HCT116 (cell line): ENCODE measurements around the gene DNAH10. TPM values are rescaled to one million over a fixed set of nuclear protein-coding genes. Genes with fewer than 3 reads are reported as not detected.

ENCODE experiments used
- ATAC-seq: fragments of 200-7000 bp; cut with Tn5 transposase; 2 replicates; pipeline ENCODE4 v1.9.1; 2020; ENCODE audit warnings: mild to moderate bottlenecking, moderate library complexity
- BruUV-seq: library from RNA; stranded (reverse); fragments of 400-500 nt; replicated peaks from 2 replicates; lab custom pipeline; 2021; lab: Mats Ljungman, UMichigan
- CTCF ChIA-PET: fragments of 300-600 bp; sonication (Branson Sonifier 250); formaldehyde crosslinking; loops from one replicate; lab custom pipeline; 2021; ENCODE audit warnings: antibody characterized with exemption; lab: Charles Lee
- POLR2A ChIA-PET: fragments of 300-600, 350-600 bp; sonication (Branson Sonifier 250); formaldehyde crosslinking; loops from one replicate; lab custom pipeline; 2021; ENCODE audit warnings: antibody characterized with exemption; lab: Charles Lee
- RAD21 ChIA-PET, 2 experiments: fragments of 300-600 bp; sonication (Branson Sonifier 250); formaldehyde crosslinking; loops; one replicate each; lab custom pipeline; 2023; ENCODE audit warnings: low total read pairs in 2 of 2; ENCODE audit not compliant: uncharacterized antibody in 2 of 2, unreplicated experiment in 2 of 2, low non-redundant PET in 1 of 2; lab: Charles Lee
- DNase-seq: peaks from one replicate; pipeline ENCODE4 v3.0.0-alpha.2; 2010; ENCODE audit warnings: low read depth, low spot score
- H2AFZ ChIP-seq: fragments of 200-600 bp; shearing (Covaris generic), sonication (generic); 2 replicates; pipeline ENCODE4 v1.6.1; 2017; ENCODE audit warnings: low read depth, mixed run types, mixed read lengths, antibody characterized with exemption, low read length; ENCODE audit not compliant: poor library complexity, severe bottlenecking
- H3K27ac ChIP-seq: 2 replicates; pipeline ENCODE4 v1.5.1; 2012; ENCODE audit warnings: low read depth, low read length
- H3K27me3 ChIP-seq: fragments of 200-600 bp; sonication (generic); 2 replicates; pipeline ENCODE4 v1.6.1; 2016; ENCODE audit warnings: mixed run types, low read length, mixed read lengths; ENCODE audit not compliant: insufficient read depth
- H3K36me3 ChIP-seq, 2 experiments: fragments of 200-500 bp in 1 of 2; fragments of 200-600 bp in 1 of 2; sonication (Bioruptor generic) in 1 of 2; sonication (generic) in 1 of 2; 2 replicates each; pipeline versions ENCODE4 v1.5.1 to v1.6.1; 2014 to 2016; ENCODE audit warnings: low read length in 2 of 2, inconsistent platforms in 1 of 2, mixed read lengths in 1 of 2, mixed run types in 1 of 2; ENCODE audit not compliant: insufficient read depth in 2 of 2, control insufficient read depth in 1 of 2
- H3K4me1 ChIP-seq, 2 experiments: fragments of 200-600 bp in 1 of 2; sonication (generic) in 1 of 2; 2 replicates each; pipeline versions ENCODE4 v1.5.1 to v1.6.1; 2012 to 2017; ENCODE audit warnings: low read length in 2 of 2, inconsistent platforms in 1 of 2, mild to moderate bottlenecking in 1 of 2, mixed read lengths in 1 of 2, mixed run types in 1 of 2, moderate library complexity in 1 of 2; ENCODE audit not compliant: insufficient read depth in 2 of 2, control insufficient read depth in 1 of 2
- H3K4me2 ChIP-seq: fragments of 200-600 bp; sonication (generic); 2 replicates; pipeline ENCODE4 v1.6.1; 2017; ENCODE audit warnings: mixed run types, low read length, mixed read lengths
- H3K4me3 ChIP-seq, 2 experiments: fragments of 200-600 bp in 1 of 2; sonication (generic) in 1 of 2; replicated peaks in 1 of 2; 2 replicates each; pipeline ENCODE4 v1.5.1; 2011 to 2016; ENCODE audit warnings: low read length in 2 of 2, control low read depth in 1 of 2, low read depth in 1 of 2, mild to moderate bottlenecking in 1 of 2, mixed read lengths in 1 of 2, mixed run types in 1 of 2
- H3K79me2 ChIP-seq: fragments of 200-600 bp; sonication (generic); 2 replicates; pipeline ENCODE4 v1.6.1; 2017; ENCODE audit warnings: mild to moderate bottlenecking, mixed run types, low read length, moderate library complexity, mixed read lengths; ENCODE audit not compliant: insufficient read depth
- H3K9ac ChIP-seq: fragments of 200-600 bp; sonication (generic); 2 replicates; pipeline ENCODE4 v1.6.1; 2016; ENCODE audit warnings: low read length, mixed read lengths
- H3K9me2 ChIP-seq: fragments of 200-600 bp; sonication (generic), shearing (Covaris generic); 2 replicates; pipeline ENCODE4 v1.6.1; 2017; ENCODE audit warnings: mixed run types, mild to moderate bottlenecking, moderate library complexity; ENCODE audit not compliant: insufficient read depth
- H3K9me3 ChIP-seq, 2 experiments: fragments of 200-500 bp in 1 of 2; fragments of 200-600 bp in 1 of 2; sonication (Bioruptor generic) in 1 of 2; sonication (generic) in 1 of 2; 2 replicates each; pipeline ENCODE4 v1.6.1; 2014 to 2017; ENCODE audit warnings: low read length in 2 of 2, mixed read lengths in 2 of 2, inconsistent platforms in 1 of 2, low read depth in 1 of 2, mild to moderate bottlenecking in 1 of 2, mixed run types in 1 of 2, moderate library complexity in 1 of 2; ENCODE audit not compliant: control insufficient read depth in 1 of 2, insufficient read depth in 1 of 2
- H4K20me1 ChIP-seq: fragments of 200-600 bp; sonication (generic), shearing (Covaris generic); 2 replicates; pipeline ENCODE4 v1.6.1; 2017; ENCODE audit warnings: mixed run types, mild to moderate bottlenecking, moderate library complexity; ENCODE audit not compliant: insufficient read depth
- CBX3 ChIP-seq: IDR thresholded peaks from 2 replicates; pipeline ENCODE4 v1.6.1; 2012; ENCODE audit warnings: low read depth
- CEBPB ChIP-seq: IDR thresholded peaks from 2 replicates; pipeline ENCODE4 v1.6.1; 2012; ENCODE audit warnings: low read depth
- ELF1 ChIP-seq: IDR thresholded peaks from 2 replicates; pipeline ENCODE4 v1.6.1; 2012; ENCODE audit warnings: low read depth, borderline replicate concordance
- EZH2 ChIP-seq: fragments of 200-600 bp; sonication (generic); IDR thresholded peaks from 2 replicates; pipeline ENCODE4 v1.6.1; 2017; ENCODE audit warnings: antibody characterized with exemption, mixed run types
- MAX ChIP-seq: IDR thresholded peaks from 2 replicates; pipeline ENCODE4 v1.6.1; 2012
- POLR2A ChIP-seq: IDR thresholded peaks from 2 replicates; pipeline ENCODE4 v1.7.0; 2011; ENCODE audit warnings: borderline replicate concordance; ENCODE audit not compliant: insufficient read depth, insufficient read length; ENCODE audit errors: extremely low read depth
- RAD21 ChIP-seq: IDR thresholded peaks from 2 replicates; pipeline ENCODE4 v1.6.1; 2012; ENCODE audit warnings: low read depth, mild to moderate bottlenecking
- REST ChIP-seq: IDR thresholded peaks from 2 replicates; pipeline ENCODE4 v1.6.1; 2012; ENCODE audit warnings: low read depth
- SIN3A ChIP-seq: IDR thresholded peaks from 2 replicates; pipeline ENCODE4 v1.6.1; 2012; ENCODE audit warnings: low read depth
- TCF7L2 ChIP-seq: IDR thresholded peaks from 2 replicates; pipeline ENCODE4 v1.7.0; 2011; ENCODE audit warnings: borderline replicate concordance, inconsistent platforms; ENCODE audit not compliant: insufficient read depth, insufficient read length; ENCODE audit errors: extremely low read depth
- ZFX ChIP-seq: fragments of 450-650 bp; IDR thresholded peaks from 2 replicates; pipeline ENCODE4 v1.6.1; 2017
- intact Hi-C: fragments of 100-400 bp; cut with micrococcal nuclease; formaldehyde crosslinking; loops from 2 replicates; pipeline ENCODE4 v1.10.0; 2022
- total RNA-seq: library from RNA; stranded (reverse); gene quantifications from one replicate; pipeline ENCODE4 v1.2.1, GENCODE V29; 2021; ENCODE audit not compliant: unreplicated experiment
- TF ChIP-seq, protein P1 (sequence below), 3 experiments: fragments of 200-600 bp in 1 of 3; sonication (generic) in 1 of 3; IDR thresholded peaks in 2 of 3; conservative IDR thresholded peaks in 1 of 3; 2 replicates each; pipeline ENCODE4 v1.5.1; 2012 to 2017; ENCODE audit warnings: low read depth in 2 of 3, low read length in 2 of 3, antibody characterized with exemption in 1 of 3, borderline replicate concordance in 1 of 3, control low read depth in 1 of 3, mild to moderate bottlenecking in 1 of 3, mixed read lengths in 1 of 3, mixed run types in 1 of 3, moderate library complexity in 1 of 3; ENCODE audit not compliant: insufficient read depth in 1 of 3
- TF ChIP-seq, protein P2 (sequence below): IDR thresholded peaks from 2 replicates; pipeline ENCODE4 v1.6.1; 2012
- TF ChIP-seq, protein P3 (sequence below): IDR thresholded peaks from 2 replicates; pipeline ENCODE4 v1.6.1; 2011; ENCODE audit warnings: mild to moderate bottlenecking, low read length, moderate library complexity; ENCODE audit not compliant: insufficient replicate concordance; ENCODE audit errors: extremely low read depth

The DNAH10 gene
- total RNA-seq, 1 experiment from 2014 or later = 1.3 TPM

DNA sequence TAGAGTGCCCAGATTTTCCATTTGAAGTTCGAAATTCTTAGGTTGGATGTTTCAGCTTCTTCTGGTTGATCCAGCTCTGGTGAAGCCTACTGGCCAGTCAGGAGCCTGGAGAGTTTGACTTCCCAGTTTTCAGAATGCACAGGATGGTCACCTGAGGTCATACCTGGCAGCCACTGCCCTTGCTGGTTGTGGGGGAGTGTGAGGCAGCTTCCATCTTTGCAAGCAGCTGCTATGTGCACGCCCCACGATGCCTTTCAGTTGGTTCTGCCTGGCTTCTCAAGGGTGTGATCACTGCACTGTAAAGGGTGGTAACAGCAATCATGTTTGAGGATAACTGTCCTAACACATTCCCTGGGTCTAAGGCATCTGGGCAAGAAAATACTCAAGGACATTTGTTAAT, 195.1 kb downstream of the DNAH10 start:
- H3K4me3 ChIP-seq = no peak overlapping the region
- intact Hi-C loops = no loop called here
- no peak for ATAC-seq

More for the DNA sequence above, 195.1 kb downstream of the DNAH10 start:
- no peaks in the 10 kb centered on the region for H3K9me2 ChIP-seq
- H2AFZ ChIP-seq = no peak overlapping the region
- DNase-seq = no peak
- H3K4me1 ChIP-seq = no peaks in the 10 kb centered on the region
- TF ChIP-seq ZFX (no peak), REST (no peak), MAX (no peak), CEBPB (no peak), CBX3 (no peak), ELF1 (no peak), EZH2 (no peak), POLR2A (no peak), SIN3A (no peak), RAD21 (no peak), TCF7L2 (no peak)
- TF ChIP-seq, protein P1, sequence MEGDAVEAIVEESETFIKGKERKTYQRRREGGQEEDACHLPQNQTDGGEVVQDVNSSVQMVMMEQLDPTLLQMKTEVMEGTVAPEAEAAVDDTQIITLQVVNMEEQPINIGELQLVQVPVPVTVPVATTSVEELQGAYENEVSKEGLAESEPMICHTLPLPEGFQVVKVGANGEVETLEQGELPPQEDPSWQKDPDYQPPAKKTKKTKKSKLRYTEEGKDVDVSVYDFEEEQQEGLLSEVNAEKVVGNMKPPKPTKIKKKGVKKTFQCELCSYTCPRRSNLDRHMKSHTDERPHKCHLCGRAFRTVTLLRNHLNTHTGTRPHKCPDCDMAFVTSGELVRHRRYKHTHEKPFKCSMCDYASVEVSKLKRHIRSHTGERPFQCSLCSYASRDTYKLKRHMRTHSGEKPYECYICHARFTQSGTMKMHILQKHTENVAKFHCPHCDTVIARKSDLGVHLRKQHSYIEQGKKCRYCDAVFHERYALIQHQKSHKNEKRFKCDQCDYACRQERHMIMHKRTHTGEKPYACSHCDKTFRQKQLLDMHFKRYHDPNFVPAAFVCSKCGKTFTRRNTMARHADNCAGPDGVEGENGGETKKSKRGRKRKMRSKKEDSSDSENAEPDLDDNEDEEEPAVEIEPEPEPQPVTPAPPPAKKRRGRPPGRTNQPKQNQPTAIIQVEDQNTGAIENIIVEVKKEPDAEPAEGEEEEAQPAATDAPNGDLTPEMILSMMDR (IDR thresholded peaks at IDR 0.05 in 2 of 3, conservative IDR thresholded peaks at IDR 0.05 in 1 of 3; ENCODE audit: borderline replicate concordance in 1 of 3, insufficient read depth in 1 of 3, low read depth in 2 of 3, low read length in 2 of 3) = no peak
- TF ChIP-seq, protein P2, sequence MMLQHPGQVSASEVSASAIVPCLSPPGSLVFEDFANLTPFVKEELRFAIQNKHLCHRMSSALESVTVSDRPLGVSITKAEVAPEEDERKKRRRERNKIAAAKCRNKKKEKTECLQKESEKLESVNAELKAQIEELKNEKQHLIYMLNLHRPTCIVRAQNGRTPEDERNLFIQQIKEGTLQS = no peak
- TF ChIP-seq, protein P3, sequence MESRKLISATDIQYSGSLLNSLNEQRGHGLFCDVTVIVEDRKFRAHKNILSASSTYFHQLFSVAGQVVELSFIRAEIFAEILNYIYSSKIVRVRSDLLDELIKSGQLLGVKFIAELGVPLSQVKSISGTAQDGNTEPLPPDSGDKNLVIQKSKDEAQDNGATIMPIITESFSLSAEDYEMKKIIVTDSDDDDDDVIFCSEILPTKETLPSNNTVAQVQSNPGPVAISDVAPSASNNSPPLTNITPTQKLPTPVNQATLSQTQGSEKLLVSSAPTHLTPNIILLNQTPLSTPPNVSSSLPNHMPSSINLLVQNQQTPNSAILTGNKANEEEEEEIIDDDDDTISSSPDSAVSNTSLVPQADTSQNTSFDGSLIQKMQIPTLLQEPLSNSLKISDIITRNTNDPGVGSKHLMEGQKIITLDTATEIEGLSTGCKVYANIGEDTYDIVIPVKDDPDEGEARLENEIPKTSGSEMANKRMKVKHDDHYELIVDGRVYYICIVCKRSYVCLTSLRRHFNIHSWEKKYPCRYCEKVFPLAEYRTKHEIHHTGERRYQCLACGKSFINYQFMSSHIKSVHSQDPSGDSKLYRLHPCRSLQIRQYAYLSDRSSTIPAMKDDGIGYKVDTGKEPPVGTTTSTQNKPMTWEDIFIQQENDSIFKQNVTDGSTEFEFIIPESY = no peak
- H3K4me2 ChIP-seq = no peak overlapping the region
- no peak overlapping the region for H3K27ac ChIP-seq
- no peaks in the 10 kb centered on the region for H3K36me3 ChIP-seq
- no peaks in the 10 kb centered on the region for H3K9me3 ChIP-seq
- H3K79me2 ChIP-seq = no peaks in the 10 kb centered on the region
- ChIA-PET CTCF (no interaction called here), RAD21 (no interaction called here), POLR2A (no interaction called here)
- no peaks in the 10 kb centered on the region for H3K27me3 ChIP-seq
- no peak overlapping the region for H3K9ac ChIP-seq
- BruUV-seq = no TSS peak
- H4K20me1 ChIP-seq = no peaks in the 10 kb centered on the region
